GM12891 (cell line): Measurements from ENCODE around the gene TRAF3.

Experiments
- PAX5 ChIP-seq: IDR thresholded peaks from 2 replicates; pipeline ENCODE4 v1.6.1; 2011; ENCODE audit warnings: low read length, moderate library complexity, mild to moderate bottlenecking; ENCODE audit not compliant: insufficient read depth, severe bottlenecking
- POLR2A ChIP-seq: IDR thresholded peaks from 2 replicates; pipeline ENCODE4 v1.6.1; 2011; ENCODE audit warnings: low read depth, low read length, control low read depth
- POLR2AphosphoS5 ChIP-seq: IDR thresholded peaks from 2 replicates; pipeline ENCODE4 v1.6.1; 2011; ENCODE audit warnings: low read depth, low read length, control low read depth
- POU2F2 ChIP-seq: IDR thresholded peaks from 2 replicates; pipeline ENCODE4 v1.6.1; 2011; ENCODE audit warnings: low read depth, mild to moderate bottlenecking, control low read depth, low read length, moderate library complexity
- SPI1 ChIP-seq: IDR thresholded peaks from 2 replicates; pipeline ENCODE4 v1.6.1; 2011; ENCODE audit warnings: low read depth, low read length, control low read depth
- TAF1 ChIP-seq: IDR thresholded peaks from 2 replicates; pipeline ENCODE4 v1.6.1; 2011; ENCODE audit warnings: low read depth, low read length, control low read depth

- TF ChIP-seq POLR2AphosphoS5 = no peak
- no peak for TF ChIP-seq POLR2A
- no peak for TF ChIP-seq PAX5
- TF ChIP-seq TAF1 = no peak
- TF ChIP-seq SPI1 = no peak
- no peak for TF ChIP-seq POU2F2
Observed at GRCh38 chr14:102811254-102811963, 34.2 kb downstream of the TRAF3 start.
